Renal cortex interstitium (tissue), 11 donors: ENCODE data around the gene PHACTR1. TPM values are rescaled to one million over a fixed set of nuclear protein-coding genes. Genes with fewer than 3 reads are reported as not detected.
A peak's percentile ranks its signal among the peaks of the same experiment; 100 is the strongest.

Source experiments
- DNase-seq, 11 donors: peaks; one replicate each; pipeline ENCODE4 v3.0.0-alpha.2; 2013; ENCODE audit warnings: low read depth in 9 of 11, low spot score in 4 of 11; ENCODE audit errors: extremely low read depth in 1 of 11
- polyA plus RNA-seq, 3 donors: library from polyadenylated mRNA; unstranded; fragments of 120-200 nt; gene quantifications; one replicate each; pipeline ENCODE4 v1.2.1, GENCODE V29; 2013; ENCODE audit not compliant: insufficient read length in 3 of 3

The PHACTR1 gene
- polyA plus RNA-seq, 3 donors: 13.6 to 23.2 (median 15.0) TPM

- no peak for DNase-seq
Observed at GRCh38 chr6:12782136-12782535, 65.6 kb downstream of the PHACTR1 start.

DNA sequence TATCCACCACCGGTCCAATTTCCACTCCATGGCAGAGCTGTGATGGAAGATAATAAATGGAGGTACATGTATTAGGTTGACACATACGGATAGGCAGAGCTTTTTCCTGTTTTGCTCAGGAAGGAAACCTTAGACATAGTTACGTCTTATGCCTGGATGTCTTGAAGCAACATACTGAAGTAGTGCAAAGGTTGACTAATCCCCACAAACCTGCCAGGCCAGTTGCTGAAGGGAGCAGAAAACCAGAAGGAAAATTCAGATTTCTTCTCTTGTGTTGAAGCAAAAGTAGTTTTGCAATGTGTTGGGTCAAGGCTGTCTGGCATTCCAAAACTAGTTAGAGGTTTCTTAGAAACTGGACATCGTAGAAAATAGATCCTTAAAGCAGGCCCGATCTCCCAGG, 68.7 kb downstream of the PHACTR1 start:
- DNase-seq: peak in 3 of 11 donors; percentile 2 to 9 (median 7)

- no peak for DNase-seq
Observed at GRCh38 chr6:12785921-12786320, 69.4 kb downstream of the PHACTR1 start.

- DNase-seq: no peak
Observed at GRCh38 chr6:12791371-12791770, 74.8 kb downstream of the PHACTR1 start.

GRCh38 chr6:12798326-12798725, 81.8 kb downstream of the PHACTR1 start:
- DNase-seq: no peak

GRCh38 chr6:12800120-12800519, 83.6 kb downstream of the PHACTR1 start:
- no peak for DNase-seq

- no peak for DNase-seq
Observed at GRCh38 chr6:12801141-12801540, 84.6 kb downstream of the PHACTR1 start.

GRCh38 chr6:12802440-12802839, 85.9 kb downstream of the PHACTR1 start:
- DNase-seq: no peak

- no peak for DNase-seq
Observed at GRCh38 chr6:12803486-12803885, 86.9 kb downstream of the PHACTR1 start.

DNA sequence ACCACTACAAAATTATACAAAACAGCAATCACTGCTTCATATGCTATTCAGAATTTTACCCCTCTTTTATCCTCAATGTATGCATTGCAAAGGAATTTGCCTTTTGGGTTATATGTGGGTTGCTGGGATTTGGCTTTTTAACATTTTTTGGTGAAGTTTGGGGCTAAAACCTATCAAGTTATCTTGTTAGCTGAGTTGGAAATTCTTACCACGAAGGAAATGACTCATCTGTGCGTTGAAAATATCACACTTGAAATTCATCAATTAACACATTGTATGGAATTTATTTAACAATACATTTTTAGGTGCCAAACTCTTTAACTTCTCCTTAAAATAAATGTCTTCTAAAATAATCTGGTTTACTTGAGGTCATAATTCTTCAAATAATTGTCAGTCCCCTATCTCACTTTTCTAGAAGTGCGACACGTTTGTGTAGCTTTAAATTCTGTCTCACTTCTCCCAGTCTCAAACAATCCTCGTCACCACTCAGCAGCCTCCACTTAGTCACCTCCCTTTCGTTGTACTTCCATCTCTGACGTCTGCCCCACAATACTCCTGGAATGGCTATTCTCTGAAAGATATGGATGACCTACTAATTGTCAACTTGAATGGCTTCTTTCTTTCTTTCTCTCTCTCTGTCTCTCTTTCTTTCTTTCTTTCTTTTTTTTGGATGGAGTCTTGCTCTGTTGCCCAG, 88.5 kb downstream of the PHACTR1 start:
- DNase-seq: no peak

GRCh38 chr6:12806136-12806535, 89.6 kb downstream of the PHACTR1 start:
- no peak for DNase-seq

- DNase-seq: no peak
Observed at GRCh38 chr6:12806796-12807195, 90.2 kb downstream of the PHACTR1 start.

DNA sequence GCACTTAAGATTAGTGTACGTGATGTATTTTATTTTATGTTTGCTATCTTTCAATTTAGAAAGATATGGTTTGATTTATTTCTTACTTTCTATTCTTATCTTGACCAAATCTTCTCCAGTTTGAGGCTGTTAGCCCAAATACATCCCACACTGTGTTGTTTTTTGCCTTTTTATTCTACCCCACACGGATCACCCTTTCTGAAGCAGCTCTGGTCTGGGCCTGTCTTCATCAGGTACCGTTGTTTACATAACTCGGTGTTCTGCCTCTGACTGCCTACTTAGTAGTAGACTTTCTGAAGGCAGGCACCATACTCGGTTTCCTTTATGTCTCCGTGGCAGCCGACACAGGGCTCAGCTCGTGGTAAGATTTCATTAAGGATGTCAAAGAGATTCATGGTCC, 95.0 kb downstream of the PHACTR1 start:
- no peak for DNase-seq

DNA sequence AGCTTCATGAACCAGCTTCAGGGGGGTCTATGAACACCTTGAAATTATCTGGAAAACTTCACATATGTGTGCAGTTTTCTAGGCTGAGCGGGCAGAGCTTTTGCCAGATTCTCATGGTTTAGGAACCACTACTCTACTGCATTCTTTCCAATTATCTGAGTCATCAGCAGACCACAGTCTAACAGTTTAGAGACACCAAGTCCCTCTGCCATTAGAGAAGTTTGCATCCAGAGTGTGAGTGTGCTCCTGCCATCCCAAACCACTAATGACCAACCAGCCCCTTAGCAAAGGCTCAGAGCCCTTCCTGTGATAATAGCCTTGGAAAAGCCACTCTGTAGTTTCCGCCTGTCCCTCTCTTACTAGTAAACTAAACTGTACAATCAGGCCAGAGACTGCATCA, 96.8 kb downstream of the PHACTR1 start:
- DNase-seq: no peak

DNA sequence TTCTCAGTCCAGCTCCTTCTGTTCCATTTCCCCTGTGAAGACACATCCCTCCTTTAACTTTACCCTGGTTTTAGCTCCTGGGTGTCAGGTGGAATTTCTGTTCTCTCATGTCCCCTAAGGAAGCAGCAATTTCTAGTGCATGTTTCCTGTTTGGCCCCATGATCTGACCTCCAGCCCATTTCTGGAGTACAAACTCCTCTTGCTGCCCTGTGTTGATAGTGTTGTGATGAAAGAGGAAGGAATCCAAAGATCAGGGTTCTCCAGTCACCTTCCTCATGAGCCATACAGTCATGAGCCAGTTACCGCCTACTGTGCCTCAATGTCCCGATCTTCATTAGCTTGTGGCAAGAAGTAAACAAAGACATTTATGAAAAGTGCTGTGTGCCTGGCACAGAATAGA, 97.4 kb downstream of the PHACTR1 start:
- DNase-seq: no peak

GRCh38 chr6:12815089-12815488, 98.5 kb downstream of the PHACTR1 start:
- DNase-seq: no peak

DNA sequence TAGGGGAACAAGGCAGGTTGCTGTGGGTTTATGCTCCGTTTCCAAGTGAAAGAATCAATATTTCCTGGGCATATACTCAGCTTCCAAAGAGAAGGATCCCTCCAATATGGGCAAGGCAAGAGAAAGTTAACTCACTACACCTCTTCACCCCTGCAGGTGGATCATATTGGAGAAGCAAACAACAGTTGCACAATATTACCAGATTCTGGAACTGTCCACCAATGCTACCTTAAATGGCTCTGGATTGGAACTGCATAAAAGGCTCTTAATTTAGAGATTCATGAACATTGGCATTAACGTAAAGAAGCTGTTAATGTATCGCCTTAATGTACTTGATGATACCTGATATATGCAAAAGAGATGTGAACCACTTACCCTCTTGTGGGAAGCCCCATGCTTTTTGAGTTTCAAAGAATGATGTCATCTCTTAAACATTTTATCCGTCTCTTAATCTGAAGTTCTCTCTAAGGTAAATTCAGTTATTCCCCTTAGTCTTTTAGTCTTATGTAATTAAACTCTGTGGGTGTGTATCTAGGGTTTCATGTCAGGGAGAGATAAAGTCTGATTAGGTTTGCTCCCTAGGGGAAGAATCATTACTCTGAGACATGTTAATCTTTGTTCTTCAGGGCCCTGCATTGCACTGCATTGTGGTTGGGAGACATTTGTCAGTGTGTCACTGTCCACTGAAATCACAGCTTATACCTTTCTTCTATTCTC, 99.5 kb downstream of the PHACTR1 start:
- DNase-seq: no peak

GRCh38 chr6:12818324-12818723, 101.8 kb downstream of the PHACTR1 start:
- no peak for DNase-seq

GRCh38 chr6:12823847-12824246, 107.3 kb downstream of the PHACTR1 start:
- DNase-seq: no peak

- no peak for DNase-seq
Observed at GRCh38 chr6:12826584-12826983, 110.0 kb downstream of the PHACTR1 start.

DNA sequence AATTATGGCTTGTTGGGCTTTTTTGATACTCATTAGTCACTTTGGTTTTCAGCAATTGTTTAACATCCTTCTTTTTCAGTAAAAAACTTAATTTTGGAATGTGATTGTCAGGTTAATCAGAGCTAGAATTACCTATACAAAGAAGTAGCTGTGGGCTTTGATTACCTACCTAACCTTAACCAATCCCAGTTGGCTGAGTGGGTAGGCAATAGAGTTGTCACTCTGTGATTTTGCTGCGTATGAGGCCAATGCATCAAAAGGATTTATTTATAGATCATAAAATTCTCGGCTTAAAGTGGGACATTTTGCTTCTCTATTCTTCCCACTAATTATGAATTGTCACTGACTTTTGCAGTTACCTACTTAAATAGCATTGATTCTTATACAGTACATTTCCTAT, 111.4 kb downstream of the PHACTR1 start:
- DNase-seq: no peak
